Nephron progenitor cell (in vitro differentiated cells): Measurements from ENCODE around the gene LCE2D.

Source experiments
- DNase-seq: peaks from one replicate; pipeline ENCODE4 v3.0.0; 2021
- H3K27ac Mint-ChIP-seq: 2 replicates; pipeline ENCODE4 v1.8.0; 2021; ENCODE audit warnings: mild to moderate bottlenecking, moderate library complexity, mixed read lengths
- H3K27me3 Mint-ChIP-seq: 2 replicates; pipeline ENCODE4 v1.8.0; 2021; ENCODE audit warnings: mild to moderate bottlenecking, low read depth, mixed read lengths; ENCODE audit not compliant: poor library complexity
- H3K36me3 Mint-ChIP-seq: 2 replicates; pipeline ENCODE4 v1.8.0; 2021; ENCODE audit warnings: low read depth, mixed read lengths
- H3K4me1 Mint-ChIP-seq: 2 replicates; pipeline ENCODE4 v1.8.0; 2021; ENCODE audit warnings: mixed read lengths
- H3K4me3 Mint-ChIP-seq: 2 replicates; pipeline ENCODE4 v1.8.0; 2021; ENCODE audit warnings: mild to moderate bottlenecking, moderate library complexity, mixed read lengths
- H3K9me3 Mint-ChIP-seq: 2 replicates; pipeline ENCODE4 v1.8.0; 2021; ENCODE audit warnings: mild to moderate bottlenecking, moderate library complexity, mixed read lengths
- CTCF ChIP-seq: fragments of 200-600 bp; sonication (generic); IDR thresholded peaks from 2 replicates; pipeline ENCODE4 v1.5.0; 2021; ENCODE audit warnings: antibody characterized with exemption

The LCE2D gene

DNA sequence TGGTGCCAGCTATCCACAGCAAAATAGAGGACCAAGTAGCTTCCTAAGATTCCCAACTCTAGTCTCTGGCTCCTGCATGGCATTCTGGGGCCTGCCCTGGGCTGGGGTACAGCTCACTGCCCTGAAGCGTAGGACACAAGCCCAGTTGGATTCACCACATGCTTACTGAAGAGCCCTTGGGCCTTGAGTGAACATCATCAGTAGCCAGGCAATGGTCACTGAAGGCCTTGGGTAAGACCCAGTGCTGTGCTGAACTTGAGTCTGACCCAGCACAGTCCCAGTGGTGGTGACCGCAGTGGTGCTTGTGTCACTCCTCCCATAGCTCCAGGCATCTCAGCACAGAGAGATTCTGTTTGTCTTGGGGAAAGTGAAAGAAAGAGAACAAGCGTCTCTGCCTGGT lies 32.6 kb upstream of the LCE2D start:
- H3K36me3 Mint-ChIP-seq = no peaks in the 10 kb centered on the region
- DNase-seq = no peak
- TF ChIP-seq CTCF = no peak
- H3K9me3 Mint-ChIP-seq = peaks cover 94% of the 10 kb centered on the region
- no peak overlapping the region for H3K27ac Mint-ChIP-seq
- peaks cover 7% of the 10 kb centered on the region for H3K27me3 Mint-ChIP-seq
- H3K4me1 Mint-ChIP-seq = no peaks in the 10 kb centered on the region
- no peak overlapping the region for H3K4me3 Mint-ChIP-seq

DNA sequence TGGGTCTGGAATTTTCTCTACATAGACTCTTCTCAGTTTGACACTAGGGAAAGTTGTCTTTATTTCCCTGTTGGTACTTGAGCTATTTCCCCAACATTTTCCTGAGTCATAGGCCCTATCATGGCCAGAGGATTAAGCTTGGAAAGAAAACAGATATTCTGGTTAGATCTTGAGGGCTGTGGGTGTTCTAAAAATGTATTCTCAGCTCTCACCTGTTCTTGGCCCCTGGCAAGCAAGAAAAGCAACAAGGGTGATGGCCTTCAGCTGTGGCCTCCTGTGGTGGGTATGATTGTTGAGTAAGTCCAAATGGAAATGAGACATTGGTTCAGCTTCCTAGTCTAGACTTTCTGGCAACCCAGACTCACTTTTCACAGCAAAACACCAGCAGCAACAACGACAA lies 22.8 kb upstream of the LCE2D start:
- no peaks in the 10 kb centered on the region for H3K36me3 Mint-ChIP-seq
- H3K27me3 Mint-ChIP-seq = peaks cover 1% of the 10 kb centered on the region
- no peak for TF ChIP-seq CTCF
- H3K27ac Mint-ChIP-seq = no peak overlapping the region
- no peak overlapping the region for H3K4me3 Mint-ChIP-seq
- H3K4me1 Mint-ChIP-seq = no peaks in the 10 kb centered on the region
- DNase-seq = no peak
- peaks cover 90% of the 10 kb centered on the region for H3K9me3 Mint-ChIP-seq

DNA sequence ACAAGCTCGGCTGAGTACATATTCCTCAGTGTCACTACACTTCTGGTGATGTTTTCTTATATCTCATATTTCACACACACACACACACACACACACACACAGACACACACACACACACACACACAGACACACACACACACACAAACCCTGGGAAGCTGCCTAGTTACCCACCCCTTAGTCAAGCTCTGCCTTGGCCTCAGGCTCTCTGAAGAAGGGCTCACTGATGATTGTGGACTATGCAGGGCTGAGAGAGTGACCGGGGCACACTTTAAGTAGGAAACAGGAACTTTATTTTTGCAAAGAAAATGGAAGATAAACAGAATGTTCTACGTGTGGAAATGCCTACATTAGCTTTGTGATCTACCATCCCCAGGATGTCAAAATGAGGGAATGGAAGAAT lies 19.2 kb upstream of the LCE2D start:
- Mint-ChIP-seq H3K4me1 (no peaks in the 10 kb centered on the region), H3K27me3 (no peaks in the 10 kb centered on the region), H3K4me3 (no peak overlapping the region), H3K27ac (no peak overlapping the region), H3K9me3 (peaks cover 86% of the 10 kb centered on the region), H3K36me3 (no peaks in the 10 kb centered on the region)
- TF ChIP-seq CTCF = no peak
- DNase-seq = no peak

DNA sequence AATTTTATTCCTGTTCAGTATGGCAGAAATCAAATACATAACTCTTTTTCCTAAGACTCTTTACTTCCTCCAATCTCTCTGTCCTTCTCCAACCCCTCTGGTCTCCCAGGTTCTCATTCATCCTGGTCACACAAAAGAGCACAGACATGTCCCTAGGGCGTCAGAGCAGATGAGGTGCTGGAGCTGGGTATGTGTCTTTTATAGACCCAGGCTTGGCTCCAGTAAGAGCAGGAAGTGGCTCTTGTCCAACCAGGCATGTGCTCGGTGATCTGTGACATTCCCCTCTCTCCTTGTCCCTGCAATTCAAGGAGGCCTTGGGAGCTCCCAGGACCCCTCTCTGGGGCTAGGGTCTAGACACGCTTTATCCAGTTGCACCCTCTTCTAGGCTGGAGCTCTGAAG lies 18.0 kb upstream of the LCE2D start:
- H3K36me3 Mint-ChIP-seq = no peaks in the 10 kb centered on the region
- H3K27ac Mint-ChIP-seq = no peak overlapping the region
- peaks cover 84% of the 10 kb centered on the region for H3K9me3 Mint-ChIP-seq
- H3K4me3 Mint-ChIP-seq = no peak overlapping the region
- no peak for DNase-seq
- H3K4me1 Mint-ChIP-seq = no peaks in the 10 kb centered on the region
- no peak for TF ChIP-seq CTCF
- H3K27me3 Mint-ChIP-seq = no peaks in the 10 kb centered on the region

DNA sequence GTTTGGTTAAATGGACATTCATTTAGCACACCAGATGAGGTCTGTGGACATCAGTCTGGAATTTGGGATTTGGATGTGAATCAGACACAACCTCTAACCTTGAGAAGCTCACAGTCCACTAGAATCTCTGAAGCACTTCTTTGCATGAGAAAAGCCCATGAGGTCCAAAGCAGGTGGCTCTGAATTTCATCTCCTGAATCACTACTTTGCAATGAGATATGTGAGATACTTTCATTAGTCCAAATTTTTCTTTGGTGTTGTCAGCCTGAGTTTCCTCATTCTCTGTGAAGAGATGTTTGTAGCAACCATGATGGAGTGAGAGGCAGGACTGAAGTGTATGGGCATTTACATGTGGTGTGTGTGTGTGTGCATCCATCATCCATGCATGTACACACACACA lies 16.5 kb upstream of the LCE2D start:
- no peaks in the 10 kb centered on the region for H3K27me3 Mint-ChIP-seq
- no peak for TF ChIP-seq CTCF
- H3K9me3 Mint-ChIP-seq = peaks cover 87% of the 10 kb centered on the region
- no peak for DNase-seq
- no peaks in the 10 kb centered on the region for H3K36me3 Mint-ChIP-seq
- H3K27ac Mint-ChIP-seq = no peak overlapping the region
- no peak overlapping the region for H3K4me3 Mint-ChIP-seq
- no peaks in the 10 kb centered on the region for H3K4me1 Mint-ChIP-seq

DNA sequence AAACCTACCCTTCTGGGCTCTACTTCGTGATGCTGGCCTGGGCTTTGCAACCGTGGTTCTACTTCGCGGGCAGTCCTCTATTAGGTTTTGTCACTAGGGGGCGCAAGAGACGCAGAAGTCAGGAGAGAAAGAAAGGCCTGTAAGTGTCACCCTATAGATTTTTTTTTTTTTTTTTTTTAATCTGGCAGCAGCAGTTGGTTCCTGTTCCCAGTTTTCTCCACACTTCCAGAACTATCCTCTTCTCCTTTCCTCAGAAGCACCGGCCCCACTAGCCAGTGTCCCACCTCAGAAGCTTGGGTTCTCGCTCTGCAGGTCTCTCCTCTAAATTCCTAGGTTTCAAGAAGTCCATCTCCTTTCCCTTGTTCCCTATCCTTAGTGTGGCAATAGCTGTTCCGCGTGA lies 9.1 kb upstream of the LCE2D start:
- no peak overlapping the region for H3K4me3 Mint-ChIP-seq
- peak; percentile 12 for DNase-seq

More for the DNA sequence above, 9.1 kb upstream of the LCE2D start:
- no peaks in the 10 kb centered on the region for H3K27me3 Mint-ChIP-seq
- H3K9me3 Mint-ChIP-seq = peaks cover 85% of the 10 kb centered on the region
- H3K4me1 Mint-ChIP-seq = no peaks in the 10 kb centered on the region
- H3K27ac Mint-ChIP-seq = no peak overlapping the region
- peak; percentile 9 for TF ChIP-seq CTCF
- no peaks in the 10 kb centered on the region for H3K36me3 Mint-ChIP-seq
